NCI-H345 (cell line): ENCODE measurements around the gene TSN.

ENCODE experiments used
- DNase-seq: peaks from one replicate; lab custom pipeline; 2025; lab: John Stamatoyannopoulos, UW

The TSN gene

DNA sequence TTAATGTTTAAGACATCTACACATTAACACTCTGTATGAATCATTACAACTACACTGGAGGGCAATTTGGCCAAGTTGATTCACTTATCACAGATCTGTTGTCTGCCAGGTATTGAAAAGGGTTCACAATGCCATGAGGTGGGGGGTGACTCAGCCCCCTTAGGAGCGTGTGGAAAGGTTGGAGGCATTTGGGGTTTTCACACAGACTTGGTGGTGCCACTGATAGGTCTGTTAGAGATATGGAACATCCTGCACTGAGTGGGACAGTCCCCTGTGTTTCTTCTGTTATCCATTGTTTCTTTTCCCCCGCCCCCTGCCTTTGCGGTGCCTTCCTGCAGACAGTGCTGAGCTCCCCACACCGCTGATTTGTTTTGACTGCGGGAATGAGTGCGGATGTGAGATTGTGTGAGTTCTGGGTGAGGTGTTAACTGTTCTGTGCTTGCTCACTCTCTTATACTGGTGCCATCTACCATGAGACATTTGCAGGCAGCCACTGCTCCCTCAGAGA, 9.3 kb upstream of the TSN start:
- no peak for DNase-seq

DNA sequence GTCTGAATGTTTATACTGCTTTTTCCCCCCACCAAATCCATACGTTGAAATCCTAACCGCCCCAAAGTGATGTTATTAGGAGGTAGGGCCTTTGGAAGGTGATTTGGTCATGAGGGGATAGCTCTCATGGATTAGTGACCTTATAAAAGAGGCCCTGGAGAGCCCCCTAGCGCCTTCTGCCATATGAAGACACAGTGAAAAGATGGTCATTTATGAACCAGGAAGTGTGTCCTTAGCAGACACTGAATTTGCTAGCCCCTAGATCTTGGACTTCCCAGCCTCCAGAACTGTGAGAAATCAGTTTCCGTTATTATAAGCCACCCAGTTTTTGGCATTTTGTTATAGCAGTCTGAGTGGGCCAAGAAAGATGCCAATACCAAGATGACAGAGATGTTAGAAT, 7.2 kb upstream of the TSN start:
- no peak for DNase-seq

DNA sequence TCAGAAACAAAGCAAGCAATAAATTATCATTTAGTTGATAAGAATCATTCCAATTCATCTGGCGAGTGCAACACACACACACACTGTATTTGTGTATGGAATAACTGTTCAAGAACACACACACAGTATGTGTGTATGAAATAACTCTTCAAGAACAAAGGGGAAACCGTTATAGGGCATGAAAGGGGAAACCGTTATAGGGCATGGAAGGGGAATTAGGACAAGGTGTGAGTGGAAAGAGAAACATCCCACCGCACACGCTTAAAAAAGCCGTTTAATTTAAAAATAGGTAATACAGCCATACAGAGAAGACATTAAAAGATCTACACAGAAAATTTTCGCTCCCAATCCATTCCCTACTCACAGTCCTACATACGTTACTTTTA, 607 bp upstream of the TSN start:
- DNase-seq, result no peak

DNA sequence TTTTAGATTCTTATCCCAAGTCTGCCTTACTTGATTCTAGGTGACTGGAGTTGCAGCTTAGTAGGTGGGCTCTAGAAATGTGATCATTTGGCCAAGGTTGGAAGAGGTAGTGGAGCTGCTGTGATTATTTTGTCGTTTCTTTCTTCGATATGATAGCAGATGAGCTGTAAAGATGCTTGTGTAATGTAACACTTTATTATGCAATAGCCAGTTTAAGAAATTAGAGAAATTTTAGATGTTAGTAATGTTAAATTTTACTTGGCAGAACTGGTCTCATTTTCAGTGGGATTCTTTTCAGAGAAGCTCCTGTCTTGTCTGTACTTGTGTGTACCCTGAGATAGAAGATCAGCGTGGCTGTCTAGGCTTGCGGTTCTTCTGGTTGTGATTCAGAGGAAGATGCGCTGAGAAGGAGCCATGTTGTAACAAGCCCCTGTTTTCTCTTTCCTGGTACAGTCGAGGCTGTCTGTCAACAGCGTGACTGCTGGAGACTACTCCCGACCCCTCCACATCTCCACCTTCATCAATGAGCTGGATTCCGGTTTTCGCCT, 9.3 kb downstream of the TSN start:
- DNase-seq, result no peak

DNA sequence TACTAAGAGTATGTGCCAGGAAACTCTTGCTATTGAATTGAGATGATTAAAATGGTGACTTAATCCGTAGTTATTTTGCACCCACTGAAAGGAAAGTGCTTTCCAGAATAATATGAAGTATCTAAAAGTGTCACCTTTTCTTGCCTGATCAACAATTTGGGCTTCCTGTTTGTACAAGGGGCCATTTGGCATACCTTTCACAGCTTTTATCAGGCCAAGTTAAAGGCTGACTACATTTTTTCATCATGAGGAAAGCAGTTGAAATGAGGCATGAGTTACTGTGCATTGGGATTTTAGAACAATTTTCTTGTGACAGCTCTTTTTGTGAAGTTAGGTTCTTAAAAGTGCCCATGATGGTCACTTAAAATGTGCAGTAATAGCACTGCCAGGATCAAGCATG, 11.2 kb downstream of the TSN start:
- no peak for DNase-seq

DNA sequence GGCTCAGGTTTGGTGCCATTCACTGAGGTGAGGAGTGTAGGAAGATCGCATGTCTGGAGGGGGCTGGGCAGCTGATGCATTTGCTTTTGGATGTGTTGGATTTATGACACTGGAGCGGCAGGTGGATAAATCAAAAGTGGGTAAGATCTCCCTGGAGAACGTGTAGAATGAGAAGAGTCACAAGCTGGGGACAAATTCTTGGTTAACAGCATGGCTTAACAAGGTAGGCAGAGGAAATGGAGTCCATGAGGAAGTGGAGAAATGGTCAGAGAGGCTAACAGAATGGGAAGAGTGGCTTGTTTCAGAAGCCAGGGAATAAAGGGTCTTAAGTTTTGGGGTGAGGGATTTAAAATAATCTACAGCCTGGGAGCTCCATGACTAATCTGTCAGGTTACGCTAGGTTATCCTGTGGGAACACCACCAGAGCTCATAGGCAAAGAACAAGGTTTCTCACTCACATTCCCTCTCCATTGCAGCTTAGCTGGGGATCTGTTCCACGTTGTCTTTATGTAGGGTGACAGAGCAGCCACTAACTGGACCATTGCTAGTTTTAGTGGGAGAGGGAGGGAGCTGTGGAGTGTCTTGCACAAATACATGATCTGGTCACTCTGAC, 12.8 kb downstream of the TSN start:
- no peak for DNase-seq

DNA sequence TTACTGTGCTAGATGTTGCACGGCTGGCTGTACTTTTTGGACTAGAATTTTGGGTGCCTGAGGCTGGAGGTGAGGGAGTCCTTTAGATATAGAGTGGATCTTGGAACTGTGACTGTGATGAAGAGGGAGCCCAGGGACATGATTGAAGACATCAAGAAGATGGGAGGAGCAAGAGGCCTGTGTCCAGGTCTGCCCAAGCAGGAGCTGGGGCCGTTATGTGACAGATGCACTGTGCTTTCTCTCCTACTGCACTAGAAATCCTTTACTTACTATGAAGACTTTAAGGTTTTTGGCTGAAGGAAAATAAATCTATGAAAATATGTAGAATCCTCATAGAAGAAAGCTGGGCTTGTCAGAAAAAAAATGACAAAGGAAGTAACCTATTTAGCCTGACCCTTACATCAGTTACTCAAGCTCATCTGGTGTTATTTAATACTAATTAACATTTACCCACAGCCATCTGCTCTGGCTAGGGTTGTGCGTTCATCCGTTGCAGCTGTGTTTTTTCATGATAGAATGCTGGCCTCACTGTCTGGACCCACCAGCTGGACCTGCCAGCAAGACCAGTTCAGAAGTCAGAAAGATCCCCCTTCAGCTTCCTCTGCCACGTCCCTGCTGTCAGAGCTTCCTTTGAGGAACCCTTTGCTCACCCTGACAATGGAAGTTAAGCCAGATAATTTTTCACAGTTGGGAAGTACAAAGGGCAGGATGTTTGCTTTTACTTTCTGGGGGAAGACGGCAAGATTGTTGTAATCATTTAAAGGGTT, 16.7 kb downstream of the TSN start:
- no peak for DNase-seq

DNA sequence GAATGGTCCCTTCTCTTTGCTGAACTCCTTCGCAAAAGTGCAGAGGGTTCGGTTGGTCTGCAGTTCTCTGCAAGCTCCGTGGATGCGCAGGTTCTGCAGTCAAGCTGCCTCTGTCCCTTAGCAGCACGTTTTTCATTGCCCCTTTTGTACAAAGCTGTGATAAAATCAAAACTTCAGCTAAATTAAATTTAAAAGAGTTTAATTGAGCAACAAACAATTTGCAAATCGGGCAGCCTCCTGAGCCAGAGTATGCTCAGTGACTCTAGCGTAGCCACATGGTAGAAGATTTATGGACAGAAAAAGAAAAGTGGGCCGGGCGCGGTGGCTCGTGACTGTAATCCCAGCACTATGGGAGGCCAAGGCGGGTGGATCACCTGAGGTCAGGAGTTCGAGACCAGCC, 18.8 kb downstream of the TSN start:
- no peak for DNase-seq

DNA sequence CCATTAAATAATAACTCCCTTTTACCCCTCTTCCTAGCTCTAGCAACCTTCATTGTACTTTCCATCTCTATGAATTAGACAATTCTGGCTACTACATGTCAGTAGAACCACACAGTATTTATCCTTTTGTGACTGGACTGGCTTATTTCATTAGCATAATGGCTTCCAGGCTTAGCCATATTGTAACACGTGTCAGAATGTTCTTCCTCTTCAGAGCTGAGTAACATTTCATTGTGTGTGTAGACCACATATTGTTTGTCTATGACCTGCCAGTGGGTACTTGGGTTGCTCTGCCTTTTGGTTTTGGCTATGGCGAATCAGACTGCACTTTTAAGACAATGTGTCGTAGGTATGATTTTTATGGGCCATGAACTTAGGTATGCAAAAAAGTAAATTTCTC, 20.9 kb downstream of the TSN start:
- DNase-seq, result no peak

DNA sequence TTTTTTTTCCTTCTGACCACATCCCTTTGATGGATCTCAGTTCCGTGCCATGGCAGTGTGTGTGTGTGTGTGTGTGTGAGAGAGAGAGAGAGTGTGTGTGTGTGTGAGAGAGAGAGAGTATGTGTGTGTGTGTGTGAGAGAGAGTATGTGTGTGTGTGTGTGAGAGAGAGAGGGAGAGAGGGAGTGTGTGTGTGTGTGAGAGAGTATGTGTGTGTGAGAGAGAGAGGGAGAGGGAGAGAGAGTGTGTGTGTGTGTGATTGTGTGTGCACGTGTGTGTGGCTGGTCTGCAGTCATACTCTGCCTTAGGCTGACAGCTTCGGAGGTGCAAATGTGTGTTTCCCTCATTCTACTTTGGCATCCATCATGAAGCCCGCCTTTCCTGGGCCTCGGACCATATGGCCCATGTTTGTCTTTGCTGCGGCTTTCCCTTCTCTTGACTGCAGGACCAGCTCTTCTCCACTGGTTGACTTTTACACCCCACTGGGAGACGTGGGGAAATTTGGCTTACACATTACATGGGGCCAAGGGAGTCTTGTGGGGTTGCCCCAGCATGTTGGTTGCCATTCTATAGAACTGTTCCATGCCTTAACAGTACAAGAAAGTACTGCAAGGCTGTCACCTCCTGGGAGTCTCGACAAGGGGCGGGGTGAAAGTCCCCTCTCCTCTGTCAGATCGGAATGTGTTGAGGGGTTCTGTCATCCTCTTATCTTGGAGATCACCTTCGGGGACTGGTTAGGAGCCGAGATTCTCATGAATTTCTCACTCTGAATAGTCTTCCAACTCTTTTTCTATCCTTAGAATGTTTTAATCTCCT, 21.6 kb downstream of the TSN start:
- DNase-seq, result no peak

DNA sequence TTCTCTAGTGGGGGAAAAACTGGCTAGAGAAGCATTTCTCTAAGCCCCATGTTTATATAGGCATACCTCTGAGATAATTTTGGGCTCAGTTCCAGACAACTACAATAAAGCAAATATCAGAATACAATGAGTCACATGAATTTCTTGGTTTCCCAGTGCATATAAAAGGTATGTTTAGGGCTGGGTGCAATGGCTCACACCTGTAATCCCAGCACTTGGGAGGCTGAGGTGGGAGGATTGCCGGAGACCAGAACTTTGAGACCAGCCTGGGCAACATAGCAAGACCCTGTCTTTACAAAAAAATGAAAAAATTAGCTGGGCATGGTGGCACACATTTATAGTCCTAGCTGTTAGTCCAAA, 22.2 kb downstream of the TSN start:
- peak; percentile 9 for DNase-seq

DNA sequence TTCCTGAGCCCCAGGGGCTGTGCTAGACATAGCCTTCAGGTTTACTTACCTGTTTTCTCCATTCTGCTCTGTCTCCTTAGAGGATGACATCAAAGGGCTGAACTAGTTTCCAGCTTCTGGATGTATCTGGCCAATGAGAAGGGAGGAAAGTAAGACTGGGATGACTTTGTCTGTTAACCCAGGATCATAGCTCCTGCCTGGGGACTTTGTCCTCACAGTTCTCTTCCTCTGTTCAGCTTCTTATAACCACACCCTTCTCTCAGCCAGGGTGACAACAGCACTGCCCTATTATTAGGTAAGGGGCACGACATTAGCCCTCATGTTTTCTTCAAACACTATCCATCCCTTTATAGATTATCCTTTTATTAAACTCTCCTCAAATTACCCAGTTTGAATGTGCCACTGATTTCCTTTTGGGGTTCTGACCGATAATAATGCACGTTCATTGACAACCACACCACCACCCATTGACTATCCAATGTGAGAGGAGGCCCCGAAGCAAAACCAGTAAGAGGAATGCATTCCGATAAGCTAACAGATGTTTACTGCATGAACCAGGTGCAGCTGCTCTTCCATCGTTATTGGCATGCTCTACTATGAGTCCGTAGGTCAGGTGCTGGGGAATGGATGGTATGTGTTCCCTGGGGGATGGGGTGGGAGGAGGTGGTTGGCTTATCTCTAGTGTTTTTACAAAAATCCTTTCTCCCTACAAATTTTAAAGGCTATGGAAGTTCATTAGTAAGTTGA, 23.5 kb downstream of the TSN start:
- no peak for DNase-seq

DNA sequence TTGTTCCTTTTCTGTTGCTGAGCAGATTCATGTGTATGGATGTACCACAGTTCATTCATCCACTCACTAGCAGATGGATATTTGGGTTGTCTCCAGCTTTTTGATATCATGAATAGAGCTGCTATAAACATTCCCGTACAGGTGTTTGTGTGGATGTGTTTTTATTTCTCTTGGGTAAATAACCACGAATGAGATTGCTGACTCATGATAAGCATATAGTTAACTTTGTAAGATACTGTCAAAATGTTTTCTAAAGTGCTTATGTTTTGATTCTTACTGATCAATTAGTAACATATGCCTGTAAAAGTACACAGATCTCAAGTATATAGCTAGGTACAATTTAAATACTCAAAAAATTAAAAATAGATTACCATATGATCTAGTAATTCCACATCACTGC, 27.7 kb downstream of the TSN start:
- no peak for DNase-seq

DNA sequence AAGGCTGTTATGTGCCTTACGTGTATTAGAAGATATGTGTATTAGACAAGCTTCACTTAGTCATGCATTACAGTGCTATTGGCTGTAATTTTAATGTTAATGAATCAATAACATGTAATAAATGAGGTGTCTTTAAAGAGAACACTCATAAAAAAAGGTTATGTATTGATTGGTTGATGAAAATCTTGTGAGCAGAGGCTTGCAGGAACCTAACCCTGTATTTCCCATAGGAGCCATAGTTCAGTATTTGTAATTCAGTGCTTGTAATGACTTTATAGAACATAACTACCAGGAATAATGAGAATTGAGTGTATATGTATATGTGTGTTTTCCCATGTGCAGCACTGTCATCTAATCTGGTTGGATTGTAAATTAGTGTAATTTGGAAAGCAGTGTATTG, 33.2 kb downstream of the TSN start:
- DNase-seq, result no peak

DNA sequence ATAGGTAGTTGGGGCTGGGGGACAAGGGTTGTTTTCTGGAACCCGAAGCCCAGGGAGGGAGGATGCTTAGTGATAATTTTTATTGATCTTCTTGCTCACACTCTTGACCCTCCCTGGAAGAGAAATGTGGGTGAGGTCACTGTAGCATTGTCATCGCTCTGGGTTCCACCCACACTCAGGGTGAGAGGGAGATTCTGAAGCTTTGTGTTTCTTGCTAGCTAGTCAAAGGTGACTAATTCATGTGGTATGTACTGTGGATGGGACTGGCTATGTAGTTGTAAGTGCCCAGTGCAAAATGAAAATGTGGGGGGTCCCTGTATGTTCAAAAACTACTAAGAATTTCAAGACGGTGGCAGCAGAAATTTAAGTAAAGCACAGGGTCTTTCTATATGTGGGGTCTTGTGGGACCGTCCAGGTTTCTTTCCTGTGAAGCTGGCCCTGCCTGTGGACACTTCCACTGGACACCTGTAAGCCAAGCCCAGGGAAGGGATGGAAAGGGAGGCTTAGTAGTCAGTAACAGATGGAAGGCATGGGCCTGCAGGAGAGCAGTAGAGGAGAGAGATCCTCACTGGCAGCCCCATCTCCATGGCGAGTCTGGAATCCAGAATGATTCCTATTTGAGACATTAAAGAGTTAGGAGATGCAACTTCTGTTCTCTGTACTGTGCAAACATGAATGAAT, 35.0 kb downstream of the TSN start:
- no peak for DNase-seq

DNA sequence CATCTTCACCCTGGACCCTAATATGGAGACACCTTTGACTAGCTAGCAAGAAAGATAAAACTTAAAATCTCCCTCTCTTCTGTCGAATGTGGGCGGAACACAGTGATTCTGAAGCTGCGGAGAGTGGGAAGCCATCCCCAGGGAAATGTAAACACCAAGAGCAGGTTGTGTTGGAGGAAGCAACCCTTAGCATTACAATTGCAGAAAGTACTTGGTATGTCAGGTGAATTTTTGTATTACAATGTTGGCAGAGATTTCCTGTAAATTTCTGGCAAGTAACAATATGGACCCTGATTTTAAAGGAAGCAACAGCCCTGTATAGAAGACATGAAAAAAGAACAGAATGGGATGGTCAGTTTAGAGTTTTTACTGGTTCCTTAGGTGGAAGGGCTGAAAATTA, 35.8 kb downstream of the TSN start:
- no peak for DNase-seq

DNA sequence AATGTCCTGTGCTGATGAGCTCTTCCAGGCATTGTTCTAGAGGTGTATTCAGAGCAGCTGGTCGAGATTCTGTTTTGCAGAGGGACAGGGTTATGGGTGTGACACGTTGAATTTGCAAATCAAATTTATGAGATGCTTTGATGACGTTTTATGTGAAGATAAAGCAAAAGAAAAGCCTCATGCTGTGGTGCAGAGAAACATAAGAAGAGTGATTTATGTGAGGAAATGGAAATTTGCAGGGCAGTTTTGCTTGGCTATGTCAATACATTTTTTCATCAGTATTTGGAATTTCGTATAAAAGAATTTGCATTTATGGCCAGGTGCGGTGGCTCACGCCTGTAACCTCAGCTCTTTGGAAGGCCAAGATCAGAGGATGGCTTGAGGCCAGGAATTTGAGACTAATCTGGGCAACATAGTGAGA, 36.4 kb downstream of the TSN start:
- no peak for DNase-seq

DNA sequence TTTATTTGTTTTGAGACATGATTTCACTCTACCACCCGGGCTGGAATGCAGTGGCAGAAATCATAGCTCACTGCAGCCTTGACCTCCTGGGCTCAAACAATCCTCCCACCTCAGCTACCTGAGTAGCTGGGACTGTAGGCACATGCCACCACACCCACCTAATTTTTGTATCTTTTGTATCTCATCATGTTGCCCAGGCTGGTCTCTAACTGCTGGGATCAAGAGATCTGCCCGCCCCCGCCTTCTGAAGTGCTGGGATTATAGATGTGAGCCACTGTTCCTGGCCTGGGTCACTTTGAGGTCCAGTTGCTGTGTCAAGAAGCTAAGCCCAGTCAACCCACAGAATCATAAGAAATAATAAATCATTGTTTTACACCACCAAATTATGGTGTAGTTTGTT, 38.4 kb downstream of the TSN start:
- no peak for DNase-seq

DNA sequence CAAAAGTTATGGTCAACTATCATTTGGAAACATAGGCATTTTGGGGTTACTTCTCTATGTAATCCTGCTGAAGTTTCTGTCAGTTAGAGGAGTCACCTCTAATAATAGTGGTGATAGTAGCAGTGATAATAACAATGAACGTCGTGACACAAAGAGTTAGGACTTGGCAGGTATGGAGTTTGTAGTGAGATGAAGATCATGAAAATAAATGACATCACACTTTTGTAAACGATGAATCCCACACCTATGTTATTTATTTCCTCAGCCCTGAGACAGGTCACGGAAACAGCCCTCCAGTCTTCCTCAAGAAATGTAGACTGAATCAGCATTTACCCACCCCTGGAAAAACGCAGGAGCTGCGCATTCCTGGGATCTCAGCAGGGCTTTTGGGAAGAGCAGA, 38.8 kb downstream of the TSN start:
- DNase-seq, result no peak

DNA sequence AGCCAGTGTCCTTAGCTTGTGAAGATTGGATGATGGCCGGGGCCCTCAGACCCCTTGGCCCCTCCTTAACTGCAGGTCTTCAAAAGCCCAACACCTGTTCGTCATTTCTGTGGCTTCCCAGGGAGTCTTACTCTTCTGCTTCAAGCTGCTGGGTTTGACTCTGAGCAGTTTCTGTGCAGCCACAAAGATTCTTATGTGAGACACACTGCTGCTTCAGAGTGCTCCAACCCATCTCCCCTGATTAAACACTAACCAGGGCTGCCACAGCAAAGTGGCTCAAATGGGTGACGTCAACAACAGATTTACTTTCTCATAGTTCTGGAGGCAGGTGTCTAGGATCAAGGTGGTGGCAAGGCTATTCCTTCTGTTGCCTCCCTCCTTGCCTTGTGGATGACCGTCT, 40.8 kb downstream of the TSN start:
- DNase-seq, result no peak

DNA sequence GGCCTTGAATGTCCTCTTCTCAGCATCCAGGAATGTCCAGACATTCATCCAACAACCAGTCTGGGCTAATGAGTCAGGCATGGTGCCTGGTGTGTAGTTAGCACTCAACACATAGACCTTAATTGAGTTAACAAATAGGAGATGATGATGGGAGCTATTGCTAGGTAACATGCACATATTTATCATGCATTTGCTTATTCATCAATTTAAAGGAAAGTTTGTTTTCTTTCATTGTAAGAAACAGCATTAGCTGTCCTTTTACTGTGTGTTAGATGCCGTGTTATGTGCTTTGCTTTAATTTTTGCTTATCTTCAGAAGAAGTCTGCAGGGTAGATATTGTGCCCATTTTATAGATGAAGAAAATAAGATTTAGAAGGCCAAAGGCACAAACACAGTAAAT, 43.2 kb downstream of the TSN start:
- DNase-seq, result no peak

DNA sequence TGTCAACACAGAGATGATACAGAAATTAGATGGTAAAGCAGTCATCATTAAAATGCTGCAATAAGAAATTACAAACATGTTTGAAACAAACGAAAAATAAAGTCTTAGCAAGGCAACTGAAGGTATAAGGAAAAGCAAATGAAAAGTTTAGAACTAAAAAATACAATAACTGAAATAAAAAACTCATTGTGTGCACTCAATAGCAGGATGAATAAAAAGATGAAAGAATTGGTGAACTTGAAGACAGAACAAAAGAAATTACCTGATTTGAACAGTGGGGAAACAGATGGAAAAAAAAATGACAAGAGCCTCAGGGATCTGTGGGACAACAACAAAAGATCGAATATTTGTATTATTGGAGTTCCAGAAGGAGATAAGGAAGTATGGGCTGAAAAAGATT, 46.5 kb downstream of the TSN start:
- DNase-seq, result no peak
